Measurements from ENCODE around the gene TTLL4.

TTLL4 gene

DNA sequence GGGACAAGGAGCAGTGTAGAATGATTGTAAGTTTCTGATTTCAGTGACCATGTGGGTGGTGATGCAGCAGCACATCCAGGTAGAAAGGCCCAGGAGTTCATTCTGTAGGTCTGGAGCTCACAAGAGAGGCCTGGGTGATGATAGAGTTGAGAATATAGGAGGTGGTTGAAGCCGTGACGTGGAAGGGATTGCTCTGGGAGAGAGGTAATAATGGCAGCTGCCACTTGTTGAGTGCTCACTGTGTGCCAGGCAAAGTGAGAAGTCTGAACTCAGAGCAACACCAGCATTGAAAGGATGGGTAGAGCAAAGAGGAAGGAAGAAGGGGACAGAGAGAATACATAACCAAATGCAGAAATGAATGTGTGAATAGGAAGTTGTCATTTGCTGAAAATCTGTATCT, 3.3 kb downstream of the TTLL4 start:
- no peak for DNase-seq (ENCODE audit: low read depth in 2 of 2)

GRCh38 chr2:218716070-218716469, 5.4 kb downstream of the TTLL4 start:
- no peak for DNase-seq (ENCODE audit: low read depth in 2 of 2)

DNA sequence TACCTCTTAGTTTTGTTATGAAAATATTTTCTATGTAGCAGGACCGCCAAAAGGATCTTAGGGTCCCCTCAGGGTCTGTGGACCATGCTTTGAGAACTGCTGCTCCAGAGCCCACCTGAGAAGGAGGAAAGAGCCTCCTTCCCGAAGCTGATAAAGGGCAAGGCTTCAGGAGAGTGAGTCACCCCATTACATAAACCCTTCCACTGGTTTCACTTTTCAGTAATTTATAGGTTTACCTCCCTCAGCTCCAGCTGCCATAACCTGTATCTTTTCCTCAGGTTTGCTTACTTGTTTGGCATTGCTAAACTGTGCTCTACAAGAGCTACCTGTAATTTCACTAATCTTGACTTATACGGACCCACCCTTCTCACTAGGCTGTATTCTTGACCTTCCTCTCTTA, 6.6 kb downstream of the TTLL4 start:
- no peak for DNase-seq (ENCODE audit: low read depth in 2 of 2)

- DNase-seq (ENCODE audit: low read depth in 2 of 2), result no peak
Observed at GRCh38 chr2:218718058-218718457, 7.4 kb downstream of the TTLL4 start.

DNA sequence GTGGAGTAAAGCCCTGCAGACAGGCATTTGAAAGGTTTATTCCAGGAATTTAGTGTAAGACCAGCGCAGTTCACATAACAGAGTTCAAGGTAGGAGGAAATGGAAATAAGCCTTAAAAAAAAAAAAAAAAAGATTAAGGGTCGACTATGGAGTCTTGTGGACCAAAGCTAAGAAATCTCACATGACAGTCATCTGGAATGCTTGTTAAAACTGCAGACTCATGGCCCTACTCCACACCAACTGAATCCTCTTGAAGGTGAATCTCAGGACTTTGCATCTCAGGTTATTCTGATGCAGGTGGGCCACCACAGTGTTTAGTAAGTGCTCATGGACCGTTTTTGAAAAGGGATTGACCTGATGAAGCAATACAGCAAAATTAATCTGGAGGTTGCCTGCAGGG, 8.8 kb downstream of the TTLL4 start:
- DNase-seq (ENCODE audit: low read depth in 2 of 2), result no peak

GRCh38 chr2:218720048-218721041, 9.7 kb downstream of the TTLL4 start:
- DNase-seq (ENCODE audit: low read depth in 2 of 2), result no peak

DNA sequence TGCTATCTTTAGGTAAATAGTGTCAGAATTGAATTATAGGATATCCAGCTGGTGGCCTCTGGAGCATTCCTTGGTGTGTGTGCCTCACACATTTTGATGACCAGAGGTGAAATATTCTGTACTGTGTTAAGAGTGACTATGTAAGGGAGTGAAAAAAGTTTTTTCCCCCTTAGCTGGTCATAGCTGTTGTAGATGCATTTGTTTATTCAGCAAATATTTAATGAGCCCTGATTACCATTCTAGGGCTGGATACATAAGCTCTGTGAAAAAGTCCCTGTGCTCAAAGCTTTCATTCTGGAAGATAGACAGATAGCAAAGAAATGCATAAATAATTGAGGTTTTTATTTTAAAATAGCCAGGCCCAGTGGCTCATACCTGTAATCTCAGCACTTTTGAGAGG, 10.9 kb downstream of the TTLL4 start:
- no peak for DNase-seq (ENCODE audit: low read depth in 2 of 2)

DNA sequence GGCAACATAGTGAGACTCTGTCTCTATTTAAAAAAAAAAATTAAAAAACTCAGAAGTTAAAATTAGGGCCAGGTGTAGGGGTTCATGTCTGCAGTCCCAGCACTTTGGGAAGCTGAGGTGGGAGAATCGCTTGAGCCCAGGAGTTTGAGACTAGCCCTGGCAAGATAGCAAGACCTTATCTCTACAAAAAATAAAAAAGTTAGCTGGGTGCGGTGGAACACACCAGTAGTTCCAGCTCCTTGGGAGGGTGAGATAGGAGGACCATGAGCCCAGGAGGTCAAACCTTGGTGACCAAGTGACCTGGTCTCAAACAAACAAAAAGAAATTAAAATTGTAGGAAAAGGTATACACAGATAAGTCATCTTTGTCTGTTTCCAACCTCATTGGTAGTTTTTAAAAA, 11.3 kb downstream of the TTLL4 start:
- DNase-seq (ENCODE audit: low read depth in 2 of 2), result no peak

GRCh38 chr2:218722419-218722818, 11.8 kb downstream of the TTLL4 start:
- no peak for DNase-seq (ENCODE audit: low read depth in 2 of 2)

DNA sequence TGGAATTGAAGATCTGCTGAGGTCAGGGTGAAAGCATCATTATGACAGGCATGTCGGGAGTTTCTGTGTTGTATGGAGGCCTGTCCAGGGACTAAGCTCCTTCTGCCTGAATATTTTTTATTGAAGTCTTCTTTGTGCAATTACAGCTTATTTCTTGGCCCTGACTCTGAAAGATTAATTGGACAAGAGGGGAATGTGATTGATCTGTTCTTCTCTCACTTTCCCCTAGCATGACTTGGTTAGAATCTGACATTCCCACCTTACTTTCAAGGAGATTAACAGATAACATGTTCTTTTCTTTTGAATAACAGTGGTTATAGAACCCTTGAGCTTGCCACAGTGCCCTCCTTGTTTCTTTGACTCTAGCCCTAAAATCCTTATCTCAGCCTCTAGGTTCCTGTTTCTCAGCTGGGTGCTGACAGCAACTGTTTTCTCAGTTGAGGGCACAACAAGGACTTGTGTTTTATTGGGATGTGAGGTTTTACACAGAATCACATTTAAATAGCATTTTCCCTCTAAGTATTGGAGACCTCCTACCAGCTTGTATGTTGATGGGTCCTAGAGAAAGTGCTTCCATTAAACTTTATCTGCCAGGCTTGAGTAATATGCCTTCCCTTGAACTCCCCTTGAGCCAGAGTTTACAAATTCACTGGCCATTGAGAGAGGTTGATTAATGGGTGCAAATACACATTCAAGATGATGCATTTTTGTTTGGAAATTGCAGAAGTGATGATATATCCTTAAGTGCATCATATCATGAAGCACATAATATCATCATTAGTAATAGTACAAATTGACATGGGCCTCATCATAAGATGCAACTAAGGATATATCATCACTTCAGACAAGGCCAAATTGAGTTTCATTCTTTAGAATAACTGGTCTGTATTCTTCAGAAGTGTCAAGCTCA, 12.5 kb downstream of the TTLL4 start:
- no peak for DNase-seq (ENCODE audit: low read depth in 2 of 2)

DNA sequence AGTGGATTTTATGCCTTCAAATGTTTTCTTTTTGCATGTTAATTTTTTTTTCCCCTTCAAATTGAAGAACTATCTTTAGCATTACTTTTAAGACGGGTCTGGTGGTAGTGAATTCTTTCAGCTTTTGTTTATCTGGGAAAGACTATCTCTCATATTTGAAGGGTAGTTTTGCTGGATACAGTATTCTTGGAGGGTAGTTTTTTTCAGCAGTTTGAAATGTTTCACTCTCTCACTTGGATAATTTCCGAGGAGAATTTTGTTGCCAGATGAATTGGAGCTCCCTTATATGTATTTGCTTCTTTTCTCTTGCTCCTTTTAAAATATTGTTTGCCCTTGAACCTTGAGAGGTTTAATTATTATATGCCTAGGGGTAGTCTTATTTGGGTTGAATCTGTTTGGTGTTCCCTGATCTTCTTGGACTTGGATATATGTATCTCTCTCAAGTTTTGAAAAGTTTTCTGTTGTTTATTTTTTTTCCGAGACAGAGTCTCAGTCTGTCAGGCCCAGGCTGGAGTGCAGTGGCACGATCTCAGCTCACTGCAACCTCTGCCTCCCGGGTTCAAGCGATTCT, 15.5 kb downstream of the TTLL4 start:
- no peak for DNase-seq (ENCODE audit: low read depth in 2 of 2)

- DNase-seq (ENCODE audit: low read depth in 2 of 2), result no peak
Observed at GRCh38 chr2:218727502-218728165, 17.0 kb downstream of the TTLL4 start.

DNA sequence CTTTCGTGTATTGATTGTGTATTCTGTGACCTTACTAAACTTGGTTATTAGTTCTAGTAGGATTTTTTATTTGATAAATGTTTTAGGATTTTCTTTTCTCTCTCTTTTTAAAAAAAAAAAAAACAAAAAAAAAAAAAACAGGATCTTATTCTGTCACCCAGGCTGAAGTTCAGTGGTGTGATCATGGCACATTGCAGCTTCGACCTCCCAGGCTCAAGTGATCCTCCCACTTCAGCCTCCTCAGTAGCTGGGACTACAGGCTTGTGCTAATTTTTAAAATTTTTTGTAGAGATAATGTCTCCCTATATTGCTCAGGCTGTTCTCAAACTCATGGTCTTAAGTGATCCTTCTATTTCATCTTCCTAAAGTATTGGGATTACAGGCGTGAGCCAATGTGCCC, 19.0 kb downstream of the TTLL4 start:
- DNase-seq (ENCODE audit: low read depth in 2 of 2), result no peak

GRCh38 chr2:218732052-218732760, 21.6 kb downstream of the TTLL4 start:
- no peak for DNase-seq (ENCODE audit: low read depth in 2 of 2)

DNA sequence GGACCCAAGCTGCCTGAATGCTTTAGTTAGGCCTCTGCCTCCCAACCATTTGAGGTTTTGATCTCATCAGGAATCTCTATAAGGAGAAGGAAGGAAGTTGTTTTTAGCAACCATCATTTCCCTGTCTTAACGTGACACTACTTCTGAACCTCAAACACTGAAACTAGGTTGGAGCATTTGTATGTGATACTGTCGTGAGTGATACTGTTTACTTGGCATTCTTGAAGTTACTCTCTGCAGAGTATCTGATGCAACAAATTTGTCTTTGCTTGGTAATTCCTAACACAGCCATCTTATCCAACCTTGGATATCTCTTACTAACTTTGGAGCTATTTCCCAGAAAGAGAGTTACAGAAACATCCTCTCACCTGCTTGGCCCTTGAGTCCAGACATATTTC, 22.1 kb downstream of the TTLL4 start:
- peak in 1 of 2 experiments; percentile 5 for DNase-seq (ENCODE audit: low read depth in 2 of 2)

DNA sequence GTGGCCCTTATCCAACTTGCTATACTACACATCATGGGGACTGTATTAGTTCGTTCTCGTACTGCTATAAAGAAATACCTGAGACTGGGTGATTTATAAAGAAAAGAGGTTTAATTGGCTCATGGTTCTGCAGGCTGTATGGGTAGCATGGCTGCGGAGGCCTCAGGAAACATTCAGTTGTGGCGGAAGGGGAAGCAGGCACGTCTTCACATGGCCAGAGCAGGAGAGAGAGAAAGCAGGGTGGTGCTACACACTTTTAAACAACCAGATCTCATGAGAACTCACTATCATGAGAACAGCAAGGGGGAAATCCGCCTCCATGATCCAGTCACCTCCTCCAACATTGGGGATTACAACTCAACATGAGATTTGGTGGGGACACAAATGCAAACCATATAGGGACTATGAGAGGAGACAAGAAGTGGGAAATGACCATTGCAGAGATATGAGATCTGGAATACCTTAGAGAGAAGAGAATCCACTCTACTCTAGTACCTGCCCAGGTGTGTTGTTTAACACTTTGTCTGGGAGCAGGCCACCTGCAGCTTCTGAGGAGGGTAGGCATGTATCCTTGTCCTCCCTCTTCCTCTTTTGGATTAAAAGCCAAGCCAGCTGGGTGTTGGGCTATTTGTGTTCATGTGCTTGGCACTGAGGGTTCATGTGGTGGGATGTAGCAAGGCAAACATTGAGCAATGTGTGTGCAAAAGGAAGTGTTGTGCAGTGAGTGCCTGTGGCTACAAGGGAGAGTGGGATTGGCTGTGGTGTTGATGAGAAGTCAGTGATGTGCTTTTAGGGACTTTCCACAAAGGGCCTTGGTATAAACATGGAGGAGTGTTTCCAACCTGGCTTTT, 22.8 kb downstream of the TTLL4 start:
- peak in 1 of 2 experiments; percentile 8 for DNase-seq (ENCODE audit: low read depth in 2 of 2)

DNA sequence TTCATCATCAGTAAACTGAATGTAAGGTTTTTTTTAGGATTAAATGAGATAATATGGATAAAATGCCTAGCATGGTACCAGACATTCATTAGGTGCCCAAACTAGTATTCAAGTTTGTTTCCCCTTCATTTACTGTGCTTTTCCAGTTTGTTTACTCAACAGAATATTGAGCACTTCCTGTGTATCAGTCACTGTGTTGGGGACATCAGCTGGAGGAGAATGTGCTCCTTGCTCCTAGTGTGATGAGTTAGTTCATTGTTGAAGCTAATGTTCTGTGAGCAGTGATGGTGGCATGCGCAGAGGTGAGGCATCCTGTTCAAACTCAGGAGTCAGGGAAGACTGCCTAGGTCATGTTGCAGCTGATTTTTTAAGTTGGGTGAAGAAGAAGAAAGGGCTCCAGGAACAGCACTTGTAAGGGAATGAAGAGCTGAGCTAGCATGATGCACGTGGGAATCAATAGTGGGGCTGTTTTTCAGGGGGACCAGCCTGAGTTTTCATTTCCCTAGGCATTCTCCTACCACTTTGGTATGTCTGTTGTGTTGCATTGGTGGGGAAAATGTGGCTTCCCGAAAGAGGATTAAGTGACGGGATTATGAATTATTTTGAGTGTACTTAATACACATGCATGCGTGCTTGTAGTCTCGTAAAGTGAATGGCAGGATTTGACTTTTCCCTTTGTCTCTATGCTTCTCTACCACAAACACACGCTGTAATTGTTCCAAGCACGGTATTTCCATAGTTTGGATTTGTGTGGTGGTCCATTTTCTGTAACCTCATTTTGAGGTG, 23.7 kb downstream of the TTLL4 start:
- no peak for DNase-seq (ENCODE audit: low read depth in 2 of 2)

DNA sequence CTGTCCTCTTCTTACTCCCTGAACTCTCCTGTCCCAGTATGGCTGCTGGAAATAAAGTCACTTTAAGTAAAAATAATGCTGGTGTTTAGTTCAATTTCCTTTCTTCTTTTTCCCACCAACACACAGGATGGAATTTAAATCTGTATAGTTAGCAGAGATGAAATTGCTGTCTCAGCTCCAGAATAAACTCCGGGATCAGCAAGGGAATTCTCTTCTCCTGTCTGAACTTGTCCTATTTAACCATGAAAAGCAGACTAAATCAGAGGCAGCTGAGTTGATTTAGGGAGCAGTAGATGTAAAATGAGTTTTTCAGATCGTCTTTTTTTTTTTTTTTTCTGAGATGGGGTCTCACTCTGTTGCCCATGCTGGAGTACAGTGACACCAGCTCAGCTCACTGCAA, 25.9 kb downstream of the TTLL4 start:
- DNase-seq (ENCODE audit: low read depth in 2 of 2), result no peak

- no peak for DNase-seq (ENCODE audit: low read depth in 2 of 2)
Observed at GRCh38 chr2:218743068-218743467, 32.4 kb downstream of the TTLL4 start.
